HTERT RPE-1 (cell line): Measurements from ENCODE around the gene HES2.
"Not testable (repeated sequence)": the region's sequence is repeated elsewhere in the genome, so short reads cannot be mapped to it uniquely, and the experiment has no call there.

Experiments
- in situ Hi-C: fragments of 300-500 bp; cut with MboI; formaldehyde crosslinking; loops from 4 replicates; pipeline ENCODE4 v1.14.3; 2020; ENCODE audit warnings: low sequenced_read_pairs

HES2 gene

GRCh38 chr1:6391951-6392808 lies 27.5 kb downstream of the HES2 start:
- in situ Hi-C loops: no loop called here

DNA sequence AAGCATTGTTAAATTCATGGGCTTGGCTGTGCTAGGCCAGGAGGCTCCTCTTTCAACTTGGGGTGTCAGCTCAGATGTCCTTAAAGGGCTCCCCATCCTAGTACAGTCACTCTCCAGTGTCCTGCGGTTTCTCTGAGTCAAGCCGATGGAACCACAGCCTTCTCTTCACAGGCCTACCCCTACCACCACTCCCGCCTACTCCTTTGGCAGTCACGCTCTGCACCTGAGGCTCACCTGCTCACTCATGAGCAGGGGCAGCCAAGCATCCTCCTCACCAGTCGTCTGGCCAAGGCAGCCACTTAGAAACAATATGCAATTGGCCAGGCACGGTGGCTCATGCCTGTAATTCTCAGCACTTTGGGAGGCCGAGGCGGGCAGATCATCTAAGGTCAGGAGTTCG lies 29.7 kb downstream of the HES2 start:
- in situ Hi-C loops: no loop called here

DNA sequence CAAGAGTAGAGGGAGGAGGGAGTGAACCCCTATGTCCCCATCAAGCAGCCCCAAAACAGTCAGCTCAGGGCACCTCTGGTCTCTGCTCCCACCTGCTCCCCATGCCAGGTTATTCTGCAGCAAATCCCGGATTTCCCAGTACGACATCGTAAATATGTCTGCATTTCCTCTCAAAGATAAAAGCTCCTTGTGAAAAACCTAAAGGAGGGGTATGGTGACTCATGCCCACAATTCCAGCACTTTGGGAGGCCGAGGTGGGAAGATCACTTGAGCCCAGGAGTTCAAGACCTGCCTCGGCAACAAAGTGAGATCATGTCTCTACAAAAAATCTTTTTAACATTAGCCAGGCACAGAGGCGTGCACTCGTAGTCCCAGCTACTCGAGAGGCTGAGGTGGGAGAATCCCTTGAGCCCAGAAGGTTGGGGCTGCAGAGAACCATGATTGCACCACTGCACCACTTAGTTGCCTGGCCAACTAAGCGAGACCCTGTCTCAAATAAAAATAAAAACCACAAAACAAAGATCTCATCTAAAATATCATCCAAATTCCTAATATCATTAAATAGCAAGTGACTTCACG lies 33.3 kb downstream of the HES2 start:
- in situ Hi-C loops: no loop called here

- in situ Hi-C loops: no loop called here
Measured at GRCh38 chr1:6385488-6386191, 34.1 kb downstream of the HES2 start.

DNA sequence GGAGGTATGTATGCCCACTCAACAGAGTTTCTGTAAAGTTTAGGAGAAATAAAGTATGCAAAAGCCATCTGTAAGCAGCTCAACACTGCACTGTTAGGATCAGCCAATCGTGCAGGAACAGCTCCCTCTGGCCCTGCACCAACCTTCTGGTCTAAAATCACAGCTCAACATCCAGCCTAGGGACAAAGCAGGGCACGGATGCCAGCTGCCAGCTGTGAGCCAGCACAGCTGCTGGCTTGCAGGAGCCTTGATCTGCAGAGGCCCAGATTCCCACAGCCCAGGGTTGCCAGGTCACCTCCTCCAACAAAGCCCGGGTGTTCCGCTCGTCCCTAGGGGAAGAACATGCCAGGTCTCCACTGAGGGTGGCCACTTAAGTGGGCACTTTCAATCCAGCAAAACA lies 34.8 kb downstream of the HES2 start:
- in situ Hi-C loops: no loop called here

DNA sequence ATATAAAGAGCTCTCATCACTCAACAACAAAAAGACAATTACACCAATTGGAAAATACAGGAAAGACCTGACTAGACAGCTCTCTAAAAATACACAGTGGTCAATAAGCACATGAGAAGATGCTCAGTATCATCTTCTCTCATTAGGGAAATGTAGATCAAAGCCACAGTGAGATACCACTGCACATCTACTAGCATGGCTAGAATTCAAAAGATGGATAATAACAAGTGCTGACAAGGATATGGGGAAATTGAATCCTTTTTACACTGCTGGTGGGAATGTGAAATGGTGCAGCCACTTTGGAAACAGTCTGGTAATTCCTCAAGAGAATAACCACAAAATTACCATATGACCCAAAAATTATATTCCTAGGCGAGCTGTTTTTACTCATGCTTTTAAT lies 35.6 kb downstream of the HES2 start:
- in situ Hi-C loops: no loop called here

GRCh38 chr1:6380037-6380436 lies 39.7 kb downstream of the HES2 start:
- in situ Hi-C loops: no loop called here

DNA sequence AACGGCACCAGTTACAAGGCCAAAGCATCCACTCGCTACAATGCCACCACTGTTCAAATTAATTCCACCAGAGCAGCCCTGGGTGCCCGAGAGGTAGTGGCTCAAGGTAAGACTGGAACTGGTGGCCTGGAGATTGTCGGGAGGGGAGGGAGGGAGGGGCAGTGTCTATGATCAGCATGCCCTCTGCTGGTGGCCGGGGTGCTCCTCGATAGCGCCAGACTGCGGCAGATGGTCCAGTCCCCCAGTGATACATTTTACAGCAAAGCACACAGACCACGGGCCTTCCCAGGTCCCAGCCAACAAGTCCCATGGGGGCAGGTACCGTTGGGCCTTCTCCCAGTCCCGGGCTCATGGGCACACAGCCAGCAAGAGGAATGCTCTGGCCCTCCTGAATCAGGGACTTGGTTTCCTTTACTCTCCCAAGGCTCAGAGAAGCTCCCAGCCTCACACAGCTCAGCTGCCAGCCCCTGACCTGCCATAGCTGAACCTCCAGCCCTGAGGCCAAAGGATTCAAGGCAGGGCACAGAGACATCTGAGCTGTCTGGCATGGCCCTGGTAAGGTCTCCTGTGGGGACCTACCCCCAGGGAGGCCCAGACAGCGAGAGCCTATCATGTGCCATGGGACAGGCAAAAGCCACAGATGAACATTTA lies 41.5 kb downstream of the HES2 start:
- in situ Hi-C loops: no loop called here

DNA sequence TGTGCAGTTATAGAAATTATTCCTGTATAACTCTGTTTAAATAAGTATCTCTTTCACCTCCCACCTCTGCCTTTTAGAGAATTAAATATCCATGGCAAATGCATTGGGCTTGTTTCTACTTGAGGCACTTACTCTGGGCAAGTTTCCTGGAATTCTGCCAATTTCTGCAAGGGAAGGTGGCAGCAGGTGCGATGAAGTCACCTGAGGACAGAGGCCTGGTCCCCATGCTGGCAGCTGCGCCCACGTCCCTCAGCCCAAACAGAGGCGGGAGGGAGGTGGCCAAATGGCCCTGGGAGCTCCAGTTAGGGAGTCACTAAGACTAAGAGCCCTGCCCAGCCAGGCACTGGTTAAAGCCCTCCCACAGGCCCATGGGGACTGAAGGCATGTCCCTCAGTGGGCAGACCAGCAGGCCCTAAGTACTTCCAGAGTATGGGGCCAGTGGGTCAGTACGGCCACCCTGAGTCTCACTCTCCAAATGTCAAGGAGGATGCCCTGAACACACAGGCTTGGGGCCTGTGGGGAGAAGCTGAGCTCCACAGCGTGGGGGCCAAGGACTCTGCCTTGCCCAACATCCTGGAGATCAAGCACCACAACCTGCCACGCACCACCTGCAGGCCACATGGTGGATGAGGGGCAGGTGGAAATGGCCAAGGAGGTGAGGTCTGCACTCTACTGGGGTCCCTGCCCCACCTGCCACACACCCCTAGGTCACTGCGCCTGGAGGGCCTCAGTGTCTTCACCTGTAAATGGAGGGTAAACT lies 45.6 kb downstream of the HES2 start:
- in situ Hi-C loops: no loop called here

DNA sequence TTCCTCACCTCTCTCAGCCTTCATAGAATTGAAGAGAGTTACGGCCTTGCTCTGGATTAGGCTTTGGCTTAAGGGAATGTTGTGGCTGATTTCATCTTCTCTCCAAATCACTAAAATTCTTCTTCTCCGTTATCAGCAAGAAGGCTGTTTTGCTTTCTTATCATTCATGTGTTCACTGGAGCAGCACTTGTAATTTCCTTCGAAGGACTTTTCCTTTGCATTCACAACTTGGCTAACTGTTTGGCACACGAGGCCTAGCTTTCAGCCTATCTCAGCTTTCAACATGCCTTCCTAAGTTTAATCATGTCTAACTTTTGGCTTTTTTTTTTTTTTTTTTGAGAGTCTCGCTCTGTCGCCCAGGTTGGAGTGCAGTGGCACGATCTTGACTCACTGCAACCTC lies 47.5 kb downstream of the HES2 start:
- in situ Hi-C loops: not testable (repeated sequence)

- in situ Hi-C loops: no loop called here
Measured at GRCh38 chr1:6370006-6370405, 49.7 kb downstream of the HES2 start.

DNA sequence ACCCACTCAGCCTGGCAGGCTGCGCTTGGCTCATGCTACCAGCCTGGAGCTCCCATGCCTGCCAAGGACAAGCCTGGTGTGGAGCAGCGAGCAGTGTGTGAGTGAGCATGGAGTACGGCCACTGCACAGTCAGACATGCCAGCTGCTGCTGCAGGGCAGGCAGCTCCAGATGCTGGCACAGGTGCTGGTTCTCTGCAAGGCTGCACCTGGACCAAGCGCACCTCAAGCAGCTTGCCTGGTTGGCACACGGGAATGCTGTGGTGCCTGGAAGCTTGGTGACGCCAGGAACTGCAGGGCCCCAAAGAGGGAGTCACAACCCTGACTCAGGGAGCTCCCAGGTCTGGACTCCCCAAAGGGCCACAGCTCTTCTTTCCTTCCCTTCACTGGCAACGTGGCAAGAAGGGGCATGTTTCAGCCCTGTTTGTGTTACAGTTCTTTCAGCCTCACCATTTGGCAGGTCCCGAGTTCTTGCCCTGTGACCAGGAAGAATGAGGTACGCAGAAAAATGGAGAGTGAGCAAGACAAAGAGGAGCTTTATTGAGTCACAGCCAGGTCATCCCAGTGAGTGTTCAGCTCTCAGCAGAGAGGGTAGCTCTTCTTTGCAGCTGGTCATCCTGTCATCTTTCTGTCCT lies 52.2 kb downstream of the HES2 start:
- in situ Hi-C loops: no loop called here

DNA sequence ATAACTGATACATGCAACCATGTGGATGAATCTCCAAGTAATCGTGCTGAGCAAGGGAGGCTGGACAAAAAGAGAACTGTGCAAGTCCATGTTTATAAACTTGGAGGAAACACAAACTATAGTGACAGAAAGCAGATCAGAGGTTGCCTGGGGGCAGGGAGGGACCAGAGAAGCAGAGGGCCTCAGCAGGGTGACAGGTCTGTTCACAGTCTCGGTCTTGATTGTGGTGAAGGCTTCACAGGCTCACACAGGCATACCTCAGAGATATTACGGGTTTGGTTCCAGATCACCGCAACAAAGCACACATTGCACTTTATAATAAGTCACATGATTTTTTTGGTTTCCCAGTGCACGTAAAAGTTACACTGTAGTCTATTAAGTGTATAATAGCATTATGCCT lies 54.7 kb downstream of the HES2 start:
- in situ Hi-C loops: no loop called here

DNA sequence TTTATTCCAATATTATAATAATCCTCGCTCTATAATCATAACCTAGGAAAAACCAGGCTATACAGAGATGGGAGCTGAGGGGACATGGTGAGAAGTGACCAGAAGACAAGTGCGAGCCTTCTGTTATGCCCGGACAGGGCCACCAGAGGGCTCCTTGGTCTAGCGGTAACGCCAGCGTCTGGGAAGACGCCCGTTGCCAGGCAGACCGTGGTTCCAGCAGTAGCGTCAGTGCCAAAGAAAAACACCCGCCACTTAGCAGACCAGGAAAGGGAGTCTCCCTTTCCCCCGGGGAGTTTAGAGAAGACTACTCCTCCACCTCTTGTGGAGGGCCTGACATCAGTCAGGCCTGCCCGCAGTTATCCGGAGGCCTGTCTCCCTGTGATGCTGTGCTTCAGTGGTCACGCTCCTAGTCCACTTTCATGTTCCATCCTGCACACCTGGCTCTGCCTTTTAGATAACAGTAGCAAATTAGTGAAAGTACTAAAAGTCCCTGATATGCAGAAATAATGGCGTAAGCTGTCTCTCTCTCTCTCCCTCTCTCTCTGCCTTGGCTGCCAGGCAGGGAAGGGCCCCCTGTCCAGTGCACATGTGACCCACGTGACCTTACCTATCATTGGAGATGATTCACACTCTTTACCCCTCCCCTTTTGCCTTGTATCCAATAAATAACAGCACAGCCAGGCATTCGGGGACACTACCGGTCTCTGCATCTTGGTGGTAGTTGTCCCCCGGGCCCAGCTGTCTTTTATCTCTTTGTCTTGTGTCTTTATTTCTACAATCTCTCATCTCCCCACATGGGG lies 56.4 kb downstream of the HES2 start:
- in situ Hi-C loops: not testable (repeated sequence)
